Measurements from ENCODE around the gene RNF130.
"Not testable (repeated sequence)": the region's sequence is repeated elsewhere in the genome, so short reads cannot be mapped to it uniquely, and the experiment has no call there.

DNA sequence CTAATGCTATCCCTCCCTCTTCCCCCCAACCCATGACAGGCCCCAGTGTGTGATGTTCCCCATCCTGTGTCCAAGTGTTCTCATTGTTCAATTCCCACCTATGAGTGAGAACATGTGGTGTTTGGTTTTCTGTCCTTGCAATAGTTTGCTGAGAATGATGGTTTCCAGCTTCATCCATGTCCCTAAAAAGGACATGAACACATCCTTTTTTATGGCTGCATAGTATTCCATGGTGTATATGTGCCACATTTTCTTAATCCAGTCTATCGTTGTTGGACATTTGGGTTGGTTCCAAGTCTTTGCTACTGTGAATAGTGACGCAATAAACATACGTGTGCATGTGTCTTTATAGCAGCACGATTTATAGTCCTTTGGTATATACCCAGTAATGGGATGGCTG lies 78.7 kb downstream of the RNF130 start:
- not testable (repeated sequence) for TF ChIP-seq RBM39 (optimal IDR thresholded peaks at IDR 0.05; ENCODE audit: low read depth, low read length); SIX5 (IDR thresholded peaks at IDR 0.05; ENCODE audit: borderline replicate concordance in 1 of 2, insufficient read depth in 1 of 2, low read depth in 1 of 2, low read length in 2 of 2); ESRRB (CRISPR knock-in tag; IDR thresholded peaks at IDR 0.05; ENCODE audit: borderline replicate concordance)
- TF ChIP-seq, protein P1, sequence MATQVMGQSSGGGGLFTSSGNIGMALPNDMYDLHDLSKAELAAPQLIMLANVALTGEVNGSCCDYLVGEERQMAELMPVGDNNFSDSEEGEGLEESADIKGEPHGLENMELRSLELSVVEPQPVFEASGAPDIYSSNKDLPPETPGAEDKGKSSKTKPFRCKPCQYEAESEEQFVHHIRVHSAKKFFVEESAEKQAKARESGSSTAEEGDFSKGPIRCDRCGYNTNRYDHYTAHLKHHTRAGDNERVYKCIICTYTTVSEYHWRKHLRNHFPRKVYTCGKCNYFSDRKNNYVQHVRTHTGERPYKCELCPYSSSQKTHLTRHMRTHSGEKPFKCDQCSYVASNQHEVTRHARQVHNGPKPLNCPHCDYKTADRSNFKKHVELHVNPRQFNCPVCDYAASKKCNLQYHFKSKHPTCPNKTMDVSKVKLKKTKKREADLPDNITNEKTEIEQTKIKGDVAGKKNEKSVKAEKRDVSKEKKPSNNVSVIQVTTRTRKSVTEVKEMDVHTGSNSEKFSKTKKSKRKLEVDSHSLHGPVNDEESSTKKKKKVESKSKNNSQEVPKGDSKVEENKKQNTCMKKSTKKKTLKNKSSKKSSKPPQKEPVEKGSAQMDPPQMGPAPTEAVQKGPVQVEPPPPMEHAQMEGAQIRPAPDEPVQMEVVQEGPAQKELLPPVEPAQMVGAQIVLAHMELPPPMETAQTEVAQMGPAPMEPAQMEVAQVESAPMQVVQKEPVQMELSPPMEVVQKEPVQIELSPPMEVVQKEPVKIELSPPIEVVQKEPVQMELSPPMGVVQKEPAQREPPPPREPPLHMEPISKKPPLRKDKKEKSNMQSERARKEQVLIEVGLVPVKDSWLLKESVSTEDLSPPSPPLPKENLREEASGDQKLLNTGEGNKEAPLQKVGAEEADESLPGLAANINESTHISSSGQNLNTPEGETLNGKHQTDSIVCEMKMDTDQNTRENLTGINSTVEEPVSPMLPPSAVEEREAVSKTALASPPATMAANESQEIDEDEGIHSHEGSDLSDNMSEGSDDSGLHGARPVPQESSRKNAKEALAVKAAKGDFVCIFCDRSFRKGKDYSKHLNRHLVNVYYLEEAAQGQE (IDR thresholded peaks at IDR 0.05; ENCODE audit: borderline replicate concordance) = not testable (repeated sequence)
- TF ChIP-seq, protein P1 (CRISPR knock-in tag; IDR thresholded peaks at IDR 0.05; ENCODE audit: low read depth) = not testable (repeated sequence)
- TF ChIP-seq, protein P2, sequence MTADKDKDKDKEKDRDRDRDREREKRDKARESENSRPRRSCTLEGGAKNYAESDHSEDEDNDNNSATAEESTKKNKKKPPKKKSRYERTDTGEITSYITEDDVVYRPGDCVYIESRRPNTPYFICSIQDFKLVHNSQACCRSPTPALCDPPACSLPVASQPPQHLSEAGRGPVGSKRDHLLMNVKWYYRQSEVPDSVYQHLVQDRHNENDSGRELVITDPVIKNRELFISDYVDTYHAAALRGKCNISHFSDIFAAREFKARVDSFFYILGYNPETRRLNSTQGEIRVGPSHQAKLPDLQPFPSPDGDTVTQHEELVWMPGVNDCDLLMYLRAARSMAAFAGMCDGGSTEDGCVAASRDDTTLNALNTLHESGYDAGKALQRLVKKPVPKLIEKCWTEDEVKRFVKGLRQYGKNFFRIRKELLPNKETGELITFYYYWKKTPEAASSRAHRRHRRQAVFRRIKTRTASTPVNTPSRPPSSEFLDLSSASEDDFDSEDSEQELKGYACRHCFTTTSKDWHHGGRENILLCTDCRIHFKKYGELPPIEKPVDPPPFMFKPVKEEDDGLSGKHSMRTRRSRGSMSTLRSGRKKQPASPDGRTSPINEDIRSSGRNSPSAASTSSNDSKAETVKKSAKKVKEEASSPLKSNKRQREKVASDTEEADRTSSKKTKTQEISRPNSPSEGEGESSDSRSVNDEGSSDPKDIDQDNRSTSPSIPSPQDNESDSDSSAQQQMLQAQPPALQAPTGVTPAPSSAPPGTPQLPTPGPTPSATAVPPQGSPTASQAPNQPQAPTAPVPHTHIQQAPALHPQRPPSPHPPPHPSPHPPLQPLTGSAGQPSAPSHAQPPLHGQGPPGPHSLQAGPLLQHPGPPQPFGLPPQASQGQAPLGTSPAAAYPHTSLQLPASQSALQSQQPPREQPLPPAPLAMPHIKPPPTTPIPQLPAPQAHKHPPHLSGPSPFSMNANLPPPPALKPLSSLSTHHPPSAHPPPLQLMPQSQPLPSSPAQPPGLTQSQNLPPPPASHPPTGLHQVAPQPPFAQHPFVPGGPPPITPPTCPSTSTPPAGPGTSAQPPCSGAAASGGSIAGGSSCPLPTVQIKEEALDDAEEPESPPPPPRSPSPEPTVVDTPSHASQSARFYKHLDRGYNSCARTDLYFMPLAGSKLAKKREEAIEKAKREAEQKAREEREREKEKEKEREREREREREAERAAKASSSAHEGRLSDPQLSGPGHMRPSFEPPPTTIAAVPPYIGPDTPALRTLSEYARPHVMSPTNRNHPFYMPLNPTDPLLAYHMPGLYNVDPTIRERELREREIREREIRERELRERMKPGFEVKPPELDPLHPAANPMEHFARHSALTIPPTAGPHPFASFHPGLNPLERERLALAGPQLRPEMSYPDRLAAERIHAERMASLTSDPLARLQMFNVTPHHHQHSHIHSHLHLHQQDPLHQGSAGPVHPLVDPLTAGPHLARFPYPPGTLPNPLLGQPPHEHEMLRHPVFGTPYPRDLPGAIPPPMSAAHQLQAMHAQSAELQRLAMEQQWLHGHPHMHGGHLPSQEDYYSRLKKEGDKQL (CRISPR knock-in tag; IDR thresholded peaks at IDR 0.05; ENCODE audit: borderline replicate concordance) = not testable (repeated sequence)
